Endothelial cell of umbilical vein (primary cell): ENCODE results near the gene WSB1.

Experiments
- POLR2A ChIP-seq: IDR thresholded peaks from 2 replicates; pipeline ENCODE4 v1.6.1; 2012; ENCODE audit warnings: low read depth, mild to moderate bottlenecking, control low read depth, low read length
- TF ChIP-seq, protein P1 (sequence below), 2 donors: IDR thresholded peaks; 1 replicate in 1 of 2; 2 replicates in 1 of 2; pipeline ENCODE4 v1.5.1; 2011; ENCODE audit warnings: low read length in 2 of 2, mild to moderate bottlenecking in 2 of 2, moderate library complexity in 2 of 2, control low read depth in 1 of 2, inconsistent platforms in 1 of 2, low read depth in 1 of 2; ENCODE audit not compliant: insufficient read depth in 1 of 2; ENCODE audit errors: extremely low read depth in 1 of 2
- TF ChIP-seq, protein P2 (sequence below): IDR thresholded peaks from 2 replicates; pipeline ENCODE4 v1.6.1; 2011; ENCODE audit not compliant: insufficient read depth, insufficient read length

DNA sequence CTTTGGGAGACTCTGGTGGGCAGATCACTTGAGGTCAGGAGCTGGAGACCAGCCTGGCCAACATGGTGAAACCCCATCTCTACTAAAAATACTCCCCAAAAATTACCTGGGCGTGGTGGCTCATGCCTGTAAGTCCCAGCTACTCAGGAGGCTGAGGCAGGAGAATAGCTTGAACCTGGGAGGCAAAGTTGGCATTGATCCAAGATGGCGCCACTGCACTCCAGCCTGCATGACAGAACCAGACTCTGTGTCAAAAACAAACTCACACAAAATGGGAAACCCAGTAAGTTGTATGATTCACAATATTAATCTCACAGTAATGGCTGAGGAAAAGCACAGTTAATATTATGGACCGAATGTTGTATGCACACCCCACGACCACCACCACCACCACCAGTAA is 24.3 kb downstream of the WSB1 start:
- TF ChIP-seq, protein P1, sequence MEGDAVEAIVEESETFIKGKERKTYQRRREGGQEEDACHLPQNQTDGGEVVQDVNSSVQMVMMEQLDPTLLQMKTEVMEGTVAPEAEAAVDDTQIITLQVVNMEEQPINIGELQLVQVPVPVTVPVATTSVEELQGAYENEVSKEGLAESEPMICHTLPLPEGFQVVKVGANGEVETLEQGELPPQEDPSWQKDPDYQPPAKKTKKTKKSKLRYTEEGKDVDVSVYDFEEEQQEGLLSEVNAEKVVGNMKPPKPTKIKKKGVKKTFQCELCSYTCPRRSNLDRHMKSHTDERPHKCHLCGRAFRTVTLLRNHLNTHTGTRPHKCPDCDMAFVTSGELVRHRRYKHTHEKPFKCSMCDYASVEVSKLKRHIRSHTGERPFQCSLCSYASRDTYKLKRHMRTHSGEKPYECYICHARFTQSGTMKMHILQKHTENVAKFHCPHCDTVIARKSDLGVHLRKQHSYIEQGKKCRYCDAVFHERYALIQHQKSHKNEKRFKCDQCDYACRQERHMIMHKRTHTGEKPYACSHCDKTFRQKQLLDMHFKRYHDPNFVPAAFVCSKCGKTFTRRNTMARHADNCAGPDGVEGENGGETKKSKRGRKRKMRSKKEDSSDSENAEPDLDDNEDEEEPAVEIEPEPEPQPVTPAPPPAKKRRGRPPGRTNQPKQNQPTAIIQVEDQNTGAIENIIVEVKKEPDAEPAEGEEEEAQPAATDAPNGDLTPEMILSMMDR (IDR thresholded peaks at IDR 0.05; ENCODE audit: extremely low read depth in 1 of 2, insufficient read depth in 1 of 2, low read depth in 1 of 2, low read length in 2 of 2), result no peak
- TF ChIP-seq POLR2A, result no peak
- TF ChIP-seq, protein P2, sequence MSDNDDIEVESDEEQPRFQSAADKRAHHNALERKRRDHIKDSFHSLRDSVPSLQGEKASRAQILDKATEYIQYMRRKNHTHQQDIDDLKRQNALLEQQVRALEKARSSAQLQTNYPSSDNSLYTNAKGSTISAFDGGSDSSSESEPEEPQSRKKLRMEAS, result no peak
